H1 (cell line): Measurements from ENCODE around the gene NCF2. TPM values are rescaled to one million over a fixed set of nuclear protein-coding genes. Genes with fewer than 3 reads are reported as not detected.

Experiments
- CTCF ChIA-PET: fragments of 300-600 bp; sonication (Branson Sonifier 250); formaldehyde crosslinking; loops from one replicate; lab custom pipeline; 2021; ENCODE audit not compliant: partially characterized antibody; lab: Charles Lee
- POLR2A ChIA-PET: fragments of 300-600 bp; sonication (Branson Sonifier 250); formaldehyde crosslinking; loops from one replicate; lab custom pipeline; 2021; ENCODE audit warnings: inconsistent platforms; ENCODE audit not compliant: partially characterized antibody; lab: Charles Lee
- DNase-seq, 2 experiments: peaks; one replicate each; pipeline versions ENCODE4 v3.0.0 to v3.0.0-alpha.2; 2010 to 2022; ENCODE audit warnings: low spot score in 2 of 2, low read depth in 1 of 2, mixed read lengths in 1 of 2
- FAIRE-seq: peaks from 2 replicates; lab custom pipeline; 2011; peaks lifted over from hg19 to GRCh38; lab: Jason Lieb, UNC
- H2AFZ ChIP-seq: 2 replicates; pipeline ENCODE4 v1.8.1; 2012; ENCODE audit warnings: low read length, inconsistent platforms
- H2AK5ac ChIP-seq: 2 replicates; pipeline ENCODE4 v1.6.1; 2013; ENCODE audit warnings: low read depth, low read length
- H2BK120ac ChIP-seq: replicated peaks from 2 replicates; pipeline ENCODE3; 2013; ENCODE audit warnings: low read depth, low read length, inconsistent platforms
- H2BK12ac ChIP-seq: 2 replicates; pipeline ENCODE4 v1.6.1; 2013; ENCODE audit warnings: low read depth, low read length
- H2BK15ac ChIP-seq: 2 replicates; pipeline ENCODE4 v1.6.1; 2013; ENCODE audit warnings: low read length
- H2BK20ac ChIP-seq: 2 replicates; pipeline ENCODE4 v1.6.1; 2013; ENCODE audit warnings: low read length
- H2BK5ac ChIP-seq: 2 replicates; pipeline ENCODE4 v1.6.1; 2013; ENCODE audit warnings: low read depth, low read length
- H3K14ac ChIP-seq: 2 replicates; pipeline ENCODE4 v1.6.1; 2013; ENCODE audit warnings: inconsistent platforms; ENCODE audit not compliant: insufficient read length
- H3K18ac ChIP-seq: 2 replicates; pipeline ENCODE4 v1.6.1; 2013; ENCODE audit warnings: low read length; ENCODE audit errors: extremely low read depth
- H3K23ac ChIP-seq: 2 replicates; pipeline ENCODE4 v1.6.1; 2013; ENCODE audit warnings: inconsistent platforms; ENCODE audit not compliant: insufficient read length
- H3K23me2 ChIP-seq: 2 replicates; pipeline ENCODE4 v1.6.1; 2013; ENCODE audit warnings: low read depth, low read length
- H3K27ac ChIP-seq: 2 replicates; pipeline ENCODE4 v1.6.1; 2011; ENCODE audit warnings: low read depth, low read length, inconsistent platforms
- H3K27me3 ChIP-seq, 4 experiments: replicated peaks in 1 of 4; 1 replicate in 1 of 4; 2 replicates in 3 of 4; pipeline versions ENCODE4 v1.6.1 to v1.8.1; 2011 to 2013; ENCODE audit warnings: low read length in 3 of 4, mild to moderate bottlenecking in 3 of 4, inconsistent platforms in 2 of 4, mixed read lengths in 2 of 4, moderate library complexity in 1 of 4; ENCODE audit not compliant: control insufficient read depth in 3 of 4, insufficient read depth in 3 of 4; ENCODE audit errors: extremely low read depth in 1 of 4
- H3K36me3 ChIP-seq, 4 experiments: 2 replicates each; pipeline versions ENCODE4 v1.6.1 to v1.8.1; 2011 to 2013; ENCODE audit warnings: mild to moderate bottlenecking in 4 of 4, low read length in 3 of 4, moderate library complexity in 2 of 4, control low read depth in 1 of 4, inconsistent platforms in 1 of 4; ENCODE audit not compliant: insufficient read depth in 4 of 4, control insufficient read depth in 2 of 4
- H3K4ac ChIP-seq: replicated peaks from 2 replicates; pipeline ENCODE3; 2013; ENCODE audit warnings: low read length, low read depth, mixed read lengths, inconsistent platforms; ENCODE audit not compliant: insufficient read length
- H3K4me1 ChIP-seq, 4 experiments: replicated peaks in 1 of 4; 1 replicate in 1 of 4; 2 replicates in 3 of 4; pipeline versions ENCODE4 v1.6.1 to v1.8.1; 2011 to 2013; ENCODE audit warnings: low read length in 3 of 4, inconsistent platforms in 2 of 4, mixed read lengths in 1 of 4; ENCODE audit not compliant: insufficient read depth in 4 of 4, control insufficient read depth in 3 of 4
- H3K4me2 ChIP-seq, 2 experiments: 2 replicates each; pipeline versions ENCODE4 v1.6.1 to v1.8.1; 2011 to 2013; ENCODE audit warnings: low read depth in 2 of 2, low read length in 2 of 2, control low read depth in 1 of 2, inconsistent platforms in 1 of 2, mild to moderate bottlenecking in 1 of 2; ENCODE audit not compliant: insufficient read depth in 1 of 2
- H3K4me3 ChIP-seq, 4 experiments: fragments of 200-600, 300-600 bp in 1 of 4; sonication (generic), shearing (Covaris generic), sonication (Bioruptor Twin) in 1 of 4; 2 replicates each; pipeline versions ENCODE4 v1.5.1 to v1.8.1; 2011 to 2016; ENCODE audit warnings: low read length in 4 of 4, low read depth in 3 of 4, control low read depth in 2 of 4, inconsistent platforms in 2 of 4, mild to moderate bottlenecking in 2 of 4, mixed read lengths in 1 of 4, moderate library complexity in 1 of 4; ENCODE audit not compliant: insufficient read depth in 2 of 4; ENCODE audit errors: extremely low read depth in 1 of 4
- H3K56ac ChIP-seq: replicated peaks from 2 replicates; pipeline ENCODE3; 2013; ENCODE audit warnings: low read depth, mild to moderate bottlenecking, mixed read lengths, low read length, inconsistent platforms; ENCODE audit not compliant: insufficient read length
- H3K79me1 ChIP-seq: 2 replicates; pipeline ENCODE4 v1.6.1; 2013; ENCODE audit warnings: low read depth, low read length, control low read depth
- H3K79me2 ChIP-seq, 2 experiments: 2 replicates each; pipeline versions ENCODE4 v1.6.1 to v1.8.1; 2012 to 2013; ENCODE audit warnings: low read length in 2 of 2, mild to moderate bottlenecking in 2 of 2, inconsistent platforms in 1 of 2; ENCODE audit not compliant: insufficient read depth in 2 of 2, control insufficient read depth in 1 of 2
- H3K9ac ChIP-seq, 4 experiments: replicated peaks in 1 of 4; 1 replicate in 1 of 4; 2 replicates in 3 of 4; pipeline versions ENCODE4 v1.6.1 to v1.8.1; 2011 to 2013; ENCODE audit warnings: low read depth in 3 of 4, low read length in 3 of 4, control low read depth in 2 of 4, mild to moderate bottlenecking in 2 of 4, moderate library complexity in 2 of 4, inconsistent platforms in 1 of 4; ENCODE audit errors: extremely low read depth in 1 of 4
- H3K9me3 ChIP-seq, 2 experiments: 2 replicates each; pipeline versions ENCODE4 v1.6.1 to v1.8.1; 2012 to 2013; ENCODE audit warnings: mild to moderate bottlenecking in 2 of 2, moderate library complexity in 2 of 2, control low read depth in 1 of 2, inconsistent platforms in 1 of 2, low read depth in 1 of 2, low read length in 1 of 2, mixed read lengths in 1 of 2; ENCODE audit not compliant: insufficient read depth in 2 of 2
- H4K20me1 ChIP-seq, 2 experiments: replicated peaks in 1 of 2; 2 replicates each; pipeline versions ENCODE3 to v1.8.1; 2011 to 2013; ENCODE audit warnings: inconsistent platforms in 2 of 2, low read length in 2 of 2, mild to moderate bottlenecking in 1 of 2; ENCODE audit not compliant: insufficient read depth in 2 of 2, control insufficient read depth in 1 of 2
- H4K5ac ChIP-seq: 2 replicates; pipeline ENCODE4 v1.6.1; 2013; ENCODE audit warnings: low read length, low read depth, mixed read lengths, inconsistent platforms; ENCODE audit not compliant: insufficient read length
- H4K8ac ChIP-seq: 2 replicates; pipeline ENCODE4 v1.8.0; 2013; ENCODE audit warnings: mild to moderate bottlenecking, moderate library complexity, low read length, inconsistent platforms; ENCODE audit not compliant: insufficient read depth; ENCODE audit errors: extremely low read depth
- H4K91ac ChIP-seq: replicated peaks from 2 replicates; pipeline ENCODE3; 2013; ENCODE audit warnings: low read length, mixed read lengths, inconsistent platforms; ENCODE audit not compliant: insufficient read length
- POLR2A ChIP-seq, 2 experiments: IDR thresholded peaks; 1 replicate in 1 of 2; 2 replicates in 1 of 2; pipeline ENCODE4 v1.6.1; 2011; ENCODE audit warnings: low read depth in 2 of 2, low read length in 2 of 2, mild to moderate bottlenecking in 2 of 2; ENCODE audit errors: control extremely low read depth in 1 of 2
- POU5F1 ChIP-seq: IDR thresholded peaks from 2 replicates; pipeline ENCODE4 v1.6.1; 2011; ENCODE audit warnings: low read depth, mild to moderate bottlenecking, low read length, moderate library complexity
- SIN3A ChIP-seq, 2 experiments: IDR thresholded peaks in 1 of 2; conservative IDR thresholded peaks in 1 of 2; 2 replicates each; pipeline ENCODE4 v1.6.1; 2011 to 2012; ENCODE audit warnings: low read length in 2 of 2, improper control_type of control experiment in 1 of 2, low read depth in 1 of 2, mild to moderate bottlenecking in 1 of 2
- SP1 ChIP-seq: IDR thresholded peaks from 2 replicates; pipeline ENCODE4 v1.6.1; 2011; ENCODE audit warnings: low read depth, low read length
- TBP ChIP-seq: IDR thresholded peaks from 2 replicates; pipeline ENCODE4 v1.6.1; 2011; ENCODE audit warnings: low read depth, low read length, improper control_type of control experiment
- WGBS, 2 experiments: shearing (Covaris generic) in 1 of 2; methylation state at CpG; one replicate each; pipeline versions ENCODE4 v1.1.6 to v1.1.7; 2013 to 2015; ENCODE audit warnings: low lambda C conversion rate in 2 of 2, mixed read lengths in 2 of 2, inconsistent platforms in 1 of 2, low coverage in 1 of 2, missing lambda C conversion rate in 1 of 2; ENCODE audit not compliant: insufficient replicate concordance in 2 of 2, insufficient coverage in 1 of 2, insufficient read length in 1 of 2; ENCODE audit errors: extremely low coverage in 1 of 2, missing lambda C conversion rate in 1 of 2; 5-methylcytosine and 5-hydroxymethylcytosine counted together
- polyA plus RNA-seq, 7 experiments: library from polyadenylated mRNA; depleted of rRNA in 3 of 7; stranded (reverse) in 5 of 7; unstranded in 2 of 7; fragments of >200 nt in 5 of 7; fragments of 200-250 nt in 2 of 7; gene quantifications; 1 replicate in 5 of 7; 2 replicates in 1 of 7; 4 replicates in 1 of 7; pipeline versions ENCODE4 v1.2.1 to v1.2.3, GENCODE V29; 2011 to 2013; ENCODE audit warnings: missing spikeins in 2 of 7, mixed read lengths in 2 of 7
- total RNA-seq: library from RNA; stranded (reverse); fragmentation: NEBNext Ultra II Directional; extraction: Animal tissue kit (Norgen Biotek cat#: 25700); gene quantifications from 2 replicates; pipeline ENCODE4 v1.2.1, GENCODE V29; 2021

The NCF2 gene
- total and polyA plus RNA-seq, 2 of the 8 experiments (the other 6 are each of a cell fraction or from before 2014, with no cell fraction given): not detected

DNA sequence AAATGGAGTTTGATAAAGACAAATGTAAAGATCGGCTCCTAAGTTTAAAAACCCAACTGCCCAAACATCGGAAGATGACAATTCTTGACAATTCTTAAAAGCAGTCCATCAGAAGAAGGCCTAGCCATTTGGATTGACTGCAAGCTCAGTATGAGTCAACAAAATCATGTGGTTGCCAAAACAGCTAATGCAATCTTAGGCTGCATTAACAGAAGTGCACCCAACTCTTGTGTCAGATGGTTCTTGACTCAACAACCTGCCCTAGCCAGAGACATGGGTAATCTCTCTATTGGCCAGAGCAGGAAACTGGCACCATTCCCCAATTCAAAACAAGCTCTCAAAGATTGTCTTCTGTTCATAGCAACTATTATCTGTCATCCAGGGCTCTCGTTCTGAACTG lies 9.9 kb upstream of the NCF2 start:
- Histone ChIP-seq H3K4ac (no peak overlapping the region), H3K4me3 (no peak overlapping the region), H3K18ac (no peak overlapping the region), H4K5ac (no peak overlapping the region), H4K20me1 (no peaks in the 10 kb centered on the region), H3K4me2 (no peak overlapping the region), H3K9me3 (no peaks in the 10 kb centered on the region), H2BK15ac (no peak overlapping the region), H2BK20ac (no peak overlapping the region), H3K27ac (no peak overlapping the region), H2BK5ac (no peak overlapping the region), H3K79me1 (no peaks in the 10 kb centered on the region), H3K36me3 (no peaks in the 10 kb centered on the region), H3K79me2 (no peaks in the 10 kb centered on the region), H2BK12ac (no peak overlapping the region), H2AFZ (no peak overlapping the region), H3K56ac (no peak overlapping the region), H4K8ac (no peak overlapping the region), H3K23me2 (no peaks in the 10 kb centered on the region), H3K14ac (no peak overlapping the region), H3K27me3 (no peaks in the 10 kb centered on the region; a peak in 1 of 7 replicates), H2BK120ac (no peak overlapping the region), H2AK5ac (no peak overlapping the region), H3K23ac (no peak overlapping the region), H3K4me1 (no peaks in the 10 kb centered on the region), H3K9ac (no peak overlapping the region), H4K91ac (no peak overlapping the region)
- TF ChIP-seq POU5F1 (no peak), SIN3A (conservative IDR thresholded peaks at IDR 0.05 in 1 of 2, IDR thresholded peaks at IDR 0.05 in 1 of 2; ENCODE audit: low read depth in 1 of 2, low read length in 2 of 2) (no peak), POLR2A (IDR thresholded peaks at IDR 0.05; ENCODE audit: control extremely low read depth in 1 of 2, low read depth in 2 of 2, low read length in 2 of 2) (no peak), TBP (no peak), SP1 (no peak)
- DNase-seq: no peak
- CTCF ChIA-PET: interaction anchor here (1.0 to 1.8 kb wide), 3 partner anchors 10 to 318 kb away, joined by 4 to 6 read pairs (median 6); partner anchors contain the start of gene NCF2
- POLR2A ChIA-PET: interaction anchor here (1.3 kb wide), 1 partner anchor 9 kb away, joined by 3 read pairs; no protein-coding TSS in a partner anchor
- WGBS, 2 experiments: 85% methylated on average over 3 of the region's 3 CpGs; no CpG with 5 or more reads in 1 of the 2 experiments
- FAIRE-seq: no peak
